Brain microvascular endothelial cell (primary cell): ENCODE measurements around the gene AIPL1.

Source experiments
- DNase-seq: peaks from one replicate; pipeline ENCODE4 v3.0.0-alpha.2; 2020
- H3K27ac ChIP-seq: fragments of 250-450 bp; sonication (Bioruptor Pico); 2 replicates; pipeline ENCODE4 v1.5.1; 2020; ENCODE audit warnings: mild to moderate bottlenecking, moderate library complexity
- H3K27me3 ChIP-seq: fragments of 250-450 bp; sonication (Bioruptor Pico); replicated peaks from 2 replicates; pipeline ENCODE4 v1.5.1; 2020; ENCODE audit warnings: mild to moderate bottlenecking
- H3K36me3 ChIP-seq: fragments of 250-450 bp; sonication (Bioruptor Pico); replicated peaks from 2 replicates; pipeline ENCODE4 v1.5.1; 2020; ENCODE audit warnings: mild to moderate bottlenecking
- H3K4me3 ChIP-seq: 2 replicates; pipeline ENCODE4 v1.5.1; 2011; ENCODE audit warnings: low read depth, mild to moderate bottlenecking, control low read depth, low read length, moderate library complexity
- in situ Hi-C: cut with HindIII; loops from 2 replicates; pipeline ENCODE4 v1.10.0; 2017; ENCODE audit warnings: low sequenced_read_pairs, low pct_ligation_motif_present
- TF ChIP-seq, protein P1 (sequence below): IDR thresholded peaks from 2 replicates; pipeline ENCODE4 v1.5.1; 2011; ENCODE audit warnings: low read depth, mild to moderate bottlenecking, moderate library complexity, low read length, control low read depth, inconsistent platforms; ENCODE audit errors: missing control alignments

Gene AIPL1

GRCh38 chr17:6413065-6413464 is 21.9 kb downstream of the AIPL1 start:
- TF ChIP-seq, protein P1, sequence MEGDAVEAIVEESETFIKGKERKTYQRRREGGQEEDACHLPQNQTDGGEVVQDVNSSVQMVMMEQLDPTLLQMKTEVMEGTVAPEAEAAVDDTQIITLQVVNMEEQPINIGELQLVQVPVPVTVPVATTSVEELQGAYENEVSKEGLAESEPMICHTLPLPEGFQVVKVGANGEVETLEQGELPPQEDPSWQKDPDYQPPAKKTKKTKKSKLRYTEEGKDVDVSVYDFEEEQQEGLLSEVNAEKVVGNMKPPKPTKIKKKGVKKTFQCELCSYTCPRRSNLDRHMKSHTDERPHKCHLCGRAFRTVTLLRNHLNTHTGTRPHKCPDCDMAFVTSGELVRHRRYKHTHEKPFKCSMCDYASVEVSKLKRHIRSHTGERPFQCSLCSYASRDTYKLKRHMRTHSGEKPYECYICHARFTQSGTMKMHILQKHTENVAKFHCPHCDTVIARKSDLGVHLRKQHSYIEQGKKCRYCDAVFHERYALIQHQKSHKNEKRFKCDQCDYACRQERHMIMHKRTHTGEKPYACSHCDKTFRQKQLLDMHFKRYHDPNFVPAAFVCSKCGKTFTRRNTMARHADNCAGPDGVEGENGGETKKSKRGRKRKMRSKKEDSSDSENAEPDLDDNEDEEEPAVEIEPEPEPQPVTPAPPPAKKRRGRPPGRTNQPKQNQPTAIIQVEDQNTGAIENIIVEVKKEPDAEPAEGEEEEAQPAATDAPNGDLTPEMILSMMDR: peak; percentile 46
- no peak for DNase-seq

GRCh38 chr17:6408735-6409134 is 26.2 kb downstream of the AIPL1 start:
- TF ChIP-seq, protein P1: no peak
- H3K27ac ChIP-seq: no peak overlapping the region
- in situ Hi-C loops: loop anchor here (25.0 kb wide), 1 partner anchor 821 kb away; the partner anchor contains the start of gene NLRP1
- H3K4me3 ChIP-seq: no peak overlapping the region
- no peak for DNase-seq
- H3K36me3 ChIP-seq: no peaks in the 10 kb centered on the region
- no peaks in the 10 kb centered on the region for H3K27me3 ChIP-seq

More at GRCh38 chr17:6413065-6413464, 21.9 kb downstream of the AIPL1 start:
- Histone ChIP-seq H3K27ac (no peak overlapping the region), H3K4me3 (no peak overlapping the region), H3K36me3 (no peaks in the 10 kb centered on the region), H3K27me3 (no peaks in the 10 kb centered on the region)
- in situ Hi-C loops: loop anchor here (25.0 kb wide), 1 partner anchor 826 kb away; the partner anchor contains the start of gene NLRP1

- H3K27me3 ChIP-seq: no peaks in the 10 kb centered on the region
- no peak overlapping the region for H3K4me3 ChIP-seq
- TF ChIP-seq, protein P1: no peak
- in situ Hi-C loops: loop anchor here (25.0 kb wide), 1 partner anchor 821 kb away; the partner anchor contains the start of gene NLRP1
- no peaks in the 10 kb centered on the region for H3K36me3 ChIP-seq
- no peak overlapping the region for H3K27ac ChIP-seq
- DNase-seq: no peak
Measured at GRCh38 chr17:6408276-6408675, 26.6 kb downstream of the AIPL1 start.

- DNase-seq: no peak
- Histone ChIP-seq H3K4me3 (no peak overlapping the region), H3K36me3 (no peaks in the 10 kb centered on the region), H3K27me3 (no peaks in the 10 kb centered on the region), H3K27ac (no peak overlapping the region)
- in situ Hi-C loops: loop anchor here (25.0 kb wide), 1 partner anchor 815 kb away; the partner anchor contains the start of gene NLRP1
- TF ChIP-seq, protein P1: no peak
Measured at GRCh38 chr17:6402258-6402657, 32.7 kb downstream of the AIPL1 start.

GRCh38 chr17:6398955-6399354 is 36.0 kb downstream of the AIPL1 start:
- no peak for DNase-seq
- Histone ChIP-seq H3K27ac (no peak overlapping the region), H3K27me3 (no peaks in the 10 kb centered on the region), H3K4me3 (no peak overlapping the region), H3K36me3 (no peaks in the 10 kb centered on the region)
- in situ Hi-C loops: no loop called here
- TF ChIP-seq, protein P1: no peak

DNA sequence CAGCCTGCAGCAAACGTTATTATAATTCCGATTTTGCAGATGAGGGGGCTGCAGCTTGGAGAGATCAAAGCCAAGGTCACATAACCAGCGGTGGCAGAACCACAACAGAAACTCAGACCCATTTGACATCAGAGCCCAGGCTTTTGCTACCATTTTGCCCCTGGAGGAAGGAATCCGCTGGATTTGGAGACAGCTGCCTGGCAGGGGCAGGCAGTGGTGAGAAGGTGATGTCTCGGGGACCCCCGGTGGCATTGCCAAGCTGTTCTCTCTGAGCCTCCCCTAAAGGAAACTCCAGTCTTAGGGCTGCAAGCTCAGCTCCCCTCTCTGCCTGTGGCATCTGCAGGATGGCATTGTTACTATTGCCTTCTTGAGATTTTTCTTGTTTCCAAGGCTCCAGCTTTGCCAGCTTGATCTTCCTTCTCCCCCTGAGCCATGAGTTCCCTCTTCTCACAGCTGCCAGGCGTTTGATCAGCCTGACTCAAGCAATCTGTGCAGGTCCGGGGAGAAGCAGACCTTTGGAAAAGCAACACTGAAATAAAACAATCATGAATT is 40.8 kb downstream of the AIPL1 start:
- in situ Hi-C loops: no loop called here
- no peak for DNase-seq
- TF ChIP-seq, protein P1: no peak
- Histone ChIP-seq H3K4me3 (no peak overlapping the region), H3K36me3 (no peaks in the 10 kb centered on the region), H3K27me3 (no peaks in the 10 kb centered on the region), H3K27ac (no peak overlapping the region)
